HG03457 (cell line): ENCODE results near the gene STK38L.
"Not testable (repeated sequence)": the region's sequence is repeated elsewhere in the genome, so short reads cannot be mapped to it uniquely, and the experiment has no call there.

Experiments used
- ATAC-seq: cut with Tn5 transposase; IDR thresholded peaks from one replicate; pipeline ENCODE4 v1.9.1; 2021; ENCODE audit warnings: moderate number of reproducible peaks; ENCODE audit not compliant: unreplicated experiment

STK38L gene

DNA sequence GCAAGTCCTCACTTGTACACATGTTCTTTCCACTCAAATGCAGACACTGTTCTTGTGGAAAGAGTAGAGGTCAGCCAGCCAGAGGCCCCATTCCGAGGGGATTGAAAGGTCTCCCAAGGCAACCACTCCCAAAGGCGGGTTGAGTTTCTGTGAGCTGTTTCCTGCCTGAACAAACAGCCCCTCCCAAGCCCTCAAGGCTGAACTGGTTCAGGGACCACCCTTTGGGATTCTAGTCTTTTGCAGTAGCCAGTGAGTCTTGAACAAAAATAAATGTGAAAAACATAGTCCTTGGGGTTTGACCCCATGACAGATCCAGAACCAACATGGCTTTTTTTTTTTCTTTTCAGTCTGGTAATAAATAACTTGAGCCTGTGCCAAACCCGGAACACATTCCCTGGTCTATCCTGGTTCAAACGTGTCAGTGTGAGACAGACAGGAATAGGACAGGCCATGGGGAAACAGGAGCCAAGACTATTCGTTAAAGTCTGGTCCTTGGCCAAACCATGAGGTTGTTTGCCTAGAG lies 17.6 kb upstream of the STK38L start:
- no peak for ATAC-seq

DNA sequence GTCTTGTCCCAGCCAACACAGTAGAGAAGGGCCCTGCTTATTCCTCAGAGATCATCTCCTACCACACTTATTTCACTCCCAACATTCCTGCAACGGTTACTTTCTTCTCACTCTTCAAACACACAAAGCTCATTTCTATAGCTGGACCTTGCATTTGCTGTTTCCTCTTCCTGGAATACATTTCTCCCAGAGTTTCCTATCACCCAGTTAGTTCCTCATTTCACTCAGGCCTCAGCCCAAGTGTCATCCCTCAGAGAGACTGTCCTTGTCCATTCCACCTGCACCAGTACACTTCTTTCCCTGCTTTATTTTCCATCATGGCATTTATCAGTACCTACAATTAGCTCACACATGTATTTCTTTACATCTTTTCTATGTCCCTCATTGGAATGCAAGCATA lies 14.7 kb upstream of the STK38L start:
- ATAC-seq = no peak

DNA sequence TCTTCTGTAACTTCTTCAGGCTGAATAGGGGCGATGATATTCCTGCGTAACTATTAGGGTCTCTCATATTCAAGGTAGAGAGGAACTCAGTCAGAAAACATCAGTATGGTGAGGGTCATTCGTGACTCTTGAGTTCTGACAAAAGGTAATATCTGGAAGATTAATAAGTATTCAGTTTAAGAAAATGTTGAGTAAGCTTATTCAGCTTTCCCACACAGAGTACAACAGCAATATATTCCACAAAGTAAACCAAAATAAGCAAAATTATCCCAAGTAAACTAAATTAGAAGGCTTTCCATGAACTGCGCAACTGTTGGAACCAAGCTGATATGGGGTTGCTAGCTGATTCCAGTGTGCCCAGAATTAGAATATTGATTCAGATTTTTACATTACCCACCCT lies 12.7 kb upstream of the STK38L start:
- not testable (repeated sequence) for ATAC-seq

- no peak for ATAC-seq
Observed at GRCh38 chr12:27233814-27234213, 10.3 kb upstream of the STK38L start.

GRCh38 chr12:27236498-27236897 lies 7.6 kb upstream of the STK38L start:
- no peak for ATAC-seq

DNA sequence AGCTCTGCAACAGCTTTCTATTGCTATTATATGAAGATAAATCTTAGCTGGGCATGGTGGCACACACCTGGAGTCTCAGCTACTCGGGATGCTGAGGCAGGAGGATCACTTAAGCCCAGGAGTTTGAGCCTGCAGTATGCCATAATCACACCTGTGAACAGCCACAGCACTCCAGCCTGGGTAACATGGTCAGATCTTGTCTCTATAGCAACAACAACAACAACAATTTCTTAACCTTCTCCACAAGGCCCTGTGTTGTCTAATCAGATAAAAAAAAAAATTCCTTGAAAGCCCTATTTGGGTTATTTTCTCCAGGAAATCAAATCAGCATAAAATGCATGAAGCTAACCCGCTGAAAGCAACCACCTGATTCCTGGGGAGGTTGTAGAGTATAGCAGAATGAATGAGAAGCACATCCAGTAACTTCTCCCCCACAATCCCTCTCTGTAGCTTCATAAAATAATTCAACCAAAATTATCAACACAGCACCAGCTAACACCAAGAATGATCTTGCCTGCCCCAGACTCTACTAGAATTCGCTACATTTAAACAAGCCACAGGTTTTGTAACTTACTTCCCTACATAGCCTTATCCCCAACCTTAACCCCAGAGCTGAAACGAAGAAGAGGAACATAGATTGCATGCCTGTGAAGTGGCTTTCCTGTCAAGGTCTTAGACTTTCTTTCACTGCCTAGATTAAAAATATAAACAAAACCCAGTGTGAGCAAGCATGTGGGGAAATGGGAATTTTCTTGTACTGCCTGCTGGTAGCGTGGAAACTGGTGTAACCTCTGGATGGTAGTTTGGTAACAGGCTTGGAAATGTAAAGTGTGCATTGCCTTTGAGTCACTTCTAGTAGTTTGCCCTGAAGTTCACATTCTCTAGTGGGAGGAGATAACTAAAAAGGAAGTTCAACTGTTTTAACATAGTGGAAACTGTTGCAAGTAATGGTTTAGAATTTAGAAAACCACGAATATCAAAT lies 6.0 kb upstream of the STK38L start:
- no peak for ATAC-seq

- ATAC-seq = no peak
Observed at GRCh38 chr12:27243006-27243405, 1.1 kb upstream of the STK38L start.

DNA sequence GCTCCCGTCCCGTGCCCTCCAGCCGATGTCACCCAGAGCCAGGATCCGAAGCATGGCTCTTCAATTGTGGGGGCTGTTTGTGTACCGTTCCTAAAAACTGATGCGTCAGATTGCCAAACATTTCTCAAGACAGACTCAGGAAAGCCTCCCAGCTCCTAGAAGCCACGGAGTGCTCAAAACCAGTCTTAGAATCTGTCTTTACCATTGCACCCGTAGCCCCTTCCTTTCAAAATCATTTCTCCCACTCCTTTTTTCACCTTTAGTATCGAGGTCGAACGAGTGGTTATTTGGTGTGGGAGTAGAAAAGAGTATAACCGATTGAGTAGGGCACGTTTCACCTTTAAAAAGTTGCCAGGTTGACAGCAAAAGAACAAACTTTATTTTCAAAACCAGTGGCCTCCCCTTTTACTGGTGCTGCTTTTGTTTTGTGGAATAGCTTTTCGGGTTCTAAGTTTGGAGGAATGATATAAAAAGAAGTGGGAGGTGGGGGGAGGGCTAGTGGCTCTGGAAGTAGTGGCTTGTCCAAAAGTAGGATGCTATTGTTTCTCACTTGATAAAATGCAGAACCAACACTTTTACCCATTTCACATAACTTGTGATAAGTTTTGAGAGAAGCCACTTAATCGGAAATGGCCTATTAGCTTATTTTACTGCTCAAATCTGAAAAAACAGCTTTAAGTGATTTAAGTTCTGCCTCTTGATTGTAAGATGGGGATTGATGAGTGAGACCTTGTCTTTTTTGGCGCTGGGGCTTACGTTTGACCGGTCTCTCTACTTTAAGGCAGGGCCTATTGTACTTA lies 803 bp downstream of the STK38L start:
- ATAC-seq = no peak

- ATAC-seq = no peak
Observed at GRCh38 chr12:27246141-27246540, 2.1 kb downstream of the STK38L start.

GRCh38 chr12:27246774-27247173 lies 2.7 kb downstream of the STK38L start:
- no peak for ATAC-seq

GRCh38 chr12:27252934-27253333 lies 8.8 kb downstream of the STK38L start:
- no peak for ATAC-seq

DNA sequence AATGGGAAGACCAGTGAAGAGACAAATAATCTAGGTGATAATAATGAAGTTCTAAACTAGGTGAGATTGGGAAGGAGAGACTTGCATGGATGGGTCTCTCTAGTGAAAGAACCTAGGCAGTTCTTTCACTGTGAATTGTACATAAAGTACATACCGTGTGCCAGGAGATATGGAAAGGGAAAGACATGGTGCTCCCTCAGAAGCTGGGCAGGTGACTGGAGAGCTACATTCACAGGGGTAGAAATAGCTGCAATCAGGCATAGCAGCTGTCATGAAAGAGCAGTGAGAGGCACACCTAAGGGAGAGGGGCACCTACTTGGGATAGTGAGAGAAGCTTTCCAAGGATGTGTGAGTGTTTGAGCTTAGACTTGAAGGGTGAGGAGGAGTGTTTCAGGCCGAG lies 9.3 kb downstream of the STK38L start:
- no peak for ATAC-seq

- ATAC-seq = no peak
Observed at GRCh38 chr12:27255806-27256205, 11.7 kb downstream of the STK38L start.

GRCh38 chr12:27257104-27257843 lies 13.2 kb downstream of the STK38L start:
- ATAC-seq = no peak

- no peak for ATAC-seq
Observed at GRCh38 chr12:27260746-27261145, 16.7 kb downstream of the STK38L start.

DNA sequence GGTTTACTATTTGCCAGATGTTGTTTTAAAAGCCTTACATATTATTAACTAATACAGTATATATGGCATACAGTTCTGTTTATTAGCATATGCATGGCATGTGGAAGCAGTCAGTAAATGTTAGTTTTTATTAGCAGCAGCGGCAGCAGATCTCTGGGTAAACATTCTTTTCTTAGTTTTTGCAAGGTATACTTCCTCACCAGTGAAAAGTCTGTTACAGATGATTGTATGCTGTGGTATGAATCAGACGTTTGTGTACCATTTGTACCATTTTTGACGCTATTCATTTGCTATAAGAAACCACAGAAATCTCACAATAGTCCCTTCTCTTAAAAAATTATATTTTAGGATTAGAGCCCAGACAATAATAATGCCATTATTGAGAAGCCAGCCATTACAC lies 17.8 kb downstream of the STK38L start:
- ATAC-seq = no peak

- no peak for ATAC-seq
Observed at GRCh38 chr12:27270148-27270547, 26.1 kb downstream of the STK38L start.

DNA sequence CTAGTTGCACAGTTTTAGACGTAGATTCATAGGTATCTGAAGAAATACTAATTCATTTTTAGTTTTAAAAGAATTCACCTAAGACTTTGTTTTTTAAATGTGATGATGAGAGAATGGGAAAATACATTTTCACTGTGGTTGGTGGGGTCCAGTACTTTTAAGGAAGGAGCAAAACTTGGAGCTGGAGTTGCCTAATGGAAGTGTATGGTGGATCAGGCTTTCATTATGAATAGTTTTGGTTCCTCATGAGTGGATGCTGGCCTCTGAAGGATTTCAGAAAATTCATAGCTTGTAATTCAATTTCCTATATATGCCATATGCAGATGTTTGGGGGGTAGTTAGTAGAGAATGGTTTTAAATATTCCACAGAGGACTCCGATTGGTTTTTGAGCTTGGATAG lies 27.1 kb downstream of the STK38L start:
- no peak for ATAC-seq

DNA sequence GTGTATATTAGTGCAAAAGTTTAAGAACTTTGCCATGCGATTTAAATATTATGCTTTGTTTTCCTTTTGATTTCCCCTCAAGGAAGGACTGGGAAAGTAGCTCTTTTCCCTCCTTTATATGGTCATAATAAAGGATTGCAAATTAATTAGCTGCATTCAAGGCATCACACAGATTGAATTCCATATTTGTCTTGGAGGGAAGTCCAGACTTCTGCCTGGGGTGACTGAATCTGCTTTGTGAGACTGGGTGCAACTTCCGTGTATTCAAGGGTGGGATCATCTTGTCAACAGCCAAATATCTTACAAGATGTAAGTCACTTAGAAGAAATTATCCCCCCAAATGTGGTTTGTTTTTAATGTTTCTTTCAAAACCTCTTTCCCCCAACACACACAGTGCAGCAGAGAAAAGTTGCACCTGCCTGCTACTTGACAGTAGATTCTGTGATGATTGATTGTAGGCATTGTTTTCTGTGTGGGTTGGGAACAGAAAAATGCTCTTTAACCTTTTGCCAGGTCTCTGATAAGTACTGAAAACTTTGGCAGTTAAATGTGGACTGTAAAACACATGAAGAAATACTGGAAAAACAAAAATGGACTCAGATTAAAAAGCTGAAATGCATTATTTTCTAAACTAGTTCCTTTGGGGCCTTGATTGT lies 28.4 kb downstream of the STK38L start:
- no peak for ATAC-seq

- ATAC-seq = no peak
Observed at GRCh38 chr12:27273114-27273513, 29.0 kb downstream of the STK38L start.
